Chondrocyte (in vitro differentiated cells): ENCODE measurements around the gene WDR11. TPM values are rescaled to one million over a fixed set of nuclear protein-coding genes. Genes with fewer than 3 reads are reported as not detected.

Experiments
- DNase-seq: peaks from one replicate; pipeline ENCODE4 v3.0.0; 2021; ENCODE audit warnings: mixed read lengths, low spot score
- H3K27ac Mint-ChIP-seq: one replicate; pipeline ENCODE4 v1.8.0; 2021; ENCODE audit warnings: mild to moderate bottlenecking, moderate library complexity, mixed read lengths; ENCODE audit not compliant: unreplicated experiment
- H3K27me3 Mint-ChIP-seq: 2 replicates; pipeline ENCODE4 v1.8.0; 2021; ENCODE audit warnings: low read depth, mixed read lengths
- H3K36me3 Mint-ChIP-seq: 2 replicates; pipeline ENCODE4 v1.8.0; 2021; ENCODE audit warnings: low read depth, mixed read lengths
- H3K4me1 Mint-ChIP-seq: 2 replicates; pipeline ENCODE4 v1.8.0; 2021; ENCODE audit warnings: low read depth, mild to moderate bottlenecking, mixed read lengths
- H3K4me3 Mint-ChIP-seq: one replicate; pipeline ENCODE4 v1.8.0; 2021; ENCODE audit warnings: mild to moderate bottlenecking, moderate library complexity, mixed read lengths; ENCODE audit not compliant: unreplicated experiment
- H3K9me3 Mint-ChIP-seq: 2 replicates; pipeline ENCODE4 v1.8.0; 2021; ENCODE audit warnings: low read depth, mixed read lengths
- total RNA-seq: library from RNA; stranded (reverse); gene quantifications from 3 replicates; pipeline ENCODE4 v1.2.1, GENCODE V29; 2021
- TF ChIP-seq, protein P1 (sequence below): fragments of 200-600 bp; sonication (generic); IDR thresholded peaks from 2 replicates; pipeline ENCODE4 v1.5.0; 2021; ENCODE audit warnings: antibody characterized with exemption, mild to moderate bottlenecking, moderate library complexity

Gene WDR11
- total RNA-seq, 1 donor from 2014 or later, result 54.6 TPM

DNA sequence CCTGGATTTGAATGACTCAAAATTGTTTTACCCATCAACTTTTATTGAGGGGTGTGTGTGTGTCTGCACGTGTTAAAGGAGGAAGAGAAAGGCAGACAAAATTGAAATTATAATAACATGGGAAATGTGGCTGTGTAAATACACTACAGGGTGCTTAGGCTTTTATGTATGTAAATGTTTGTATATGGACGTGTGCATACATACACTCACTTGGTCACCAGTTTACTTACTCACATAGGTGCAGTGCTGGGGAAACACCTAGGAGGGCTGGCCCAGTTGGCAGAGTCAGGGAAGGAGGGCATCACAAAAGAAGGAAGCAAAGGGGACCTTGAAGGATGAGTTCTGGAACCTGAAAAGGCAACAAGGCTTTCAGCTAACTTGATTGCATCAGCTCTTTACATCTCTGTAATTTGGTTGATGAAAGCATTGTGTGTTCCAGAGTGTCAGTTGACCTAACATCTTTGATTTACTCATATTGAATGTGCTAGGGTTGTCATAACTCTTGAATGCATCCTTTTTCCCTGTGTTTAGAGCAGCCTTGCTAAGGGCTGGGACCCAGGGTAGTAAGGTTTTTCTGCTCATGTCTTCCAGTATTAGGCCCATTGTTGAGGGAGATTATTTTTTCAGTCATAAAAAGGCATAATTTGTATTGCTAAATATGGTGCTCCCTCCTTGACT lies 10.2 kb downstream of the WDR11 start:
- H3K9me3 Mint-ChIP-seq, result no peaks in the 10 kb centered on the region
- no peaks in the 10 kb centered on the region for H3K27me3 Mint-ChIP-seq
- H3K27ac Mint-ChIP-seq, result no peak overlapping the region

DNA sequence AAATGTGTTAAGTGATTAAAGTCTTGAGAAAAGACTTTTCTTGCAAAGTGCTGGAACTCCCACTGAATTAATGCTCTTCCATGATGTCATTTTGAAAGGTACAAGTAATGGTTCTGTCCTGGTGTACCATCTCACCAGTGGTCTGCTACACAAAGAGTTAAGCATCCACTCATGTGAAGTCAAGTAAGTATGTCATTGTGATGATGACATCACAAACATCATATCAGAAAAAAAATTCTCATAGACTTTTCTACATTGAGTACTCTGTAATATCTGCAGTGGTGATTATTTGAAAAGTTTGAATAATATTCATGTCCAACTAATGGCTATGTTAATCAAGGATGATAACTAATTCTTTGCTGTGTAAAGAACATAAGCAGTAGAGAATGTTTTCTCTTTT lies 22.6 kb downstream of the WDR11 start:
- H3K4me1 Mint-ChIP-seq, result no peaks in the 10 kb centered on the region
- H3K36me3 Mint-ChIP-seq, result peaks cover 25% of the 10 kb centered on the region

More for the DNA sequence above, 10.2 kb downstream of the WDR11 start:
- DNase-seq, result no peak
- H3K4me1 Mint-ChIP-seq, result peaks cover 16% of the 10 kb centered on the region
- TF ChIP-seq, protein P1, sequence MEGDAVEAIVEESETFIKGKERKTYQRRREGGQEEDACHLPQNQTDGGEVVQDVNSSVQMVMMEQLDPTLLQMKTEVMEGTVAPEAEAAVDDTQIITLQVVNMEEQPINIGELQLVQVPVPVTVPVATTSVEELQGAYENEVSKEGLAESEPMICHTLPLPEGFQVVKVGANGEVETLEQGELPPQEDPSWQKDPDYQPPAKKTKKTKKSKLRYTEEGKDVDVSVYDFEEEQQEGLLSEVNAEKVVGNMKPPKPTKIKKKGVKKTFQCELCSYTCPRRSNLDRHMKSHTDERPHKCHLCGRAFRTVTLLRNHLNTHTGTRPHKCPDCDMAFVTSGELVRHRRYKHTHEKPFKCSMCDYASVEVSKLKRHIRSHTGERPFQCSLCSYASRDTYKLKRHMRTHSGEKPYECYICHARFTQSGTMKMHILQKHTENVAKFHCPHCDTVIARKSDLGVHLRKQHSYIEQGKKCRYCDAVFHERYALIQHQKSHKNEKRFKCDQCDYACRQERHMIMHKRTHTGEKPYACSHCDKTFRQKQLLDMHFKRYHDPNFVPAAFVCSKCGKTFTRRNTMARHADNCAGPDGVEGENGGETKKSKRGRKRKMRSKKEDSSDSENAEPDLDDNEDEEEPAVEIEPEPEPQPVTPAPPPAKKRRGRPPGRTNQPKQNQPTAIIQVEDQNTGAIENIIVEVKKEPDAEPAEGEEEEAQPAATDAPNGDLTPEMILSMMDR, result no peak
- H3K36me3 Mint-ChIP-seq, result peaks cover 15% of the 10 kb centered on the region
- H3K4me3 Mint-ChIP-seq, result no peak overlapping the region

DNA sequence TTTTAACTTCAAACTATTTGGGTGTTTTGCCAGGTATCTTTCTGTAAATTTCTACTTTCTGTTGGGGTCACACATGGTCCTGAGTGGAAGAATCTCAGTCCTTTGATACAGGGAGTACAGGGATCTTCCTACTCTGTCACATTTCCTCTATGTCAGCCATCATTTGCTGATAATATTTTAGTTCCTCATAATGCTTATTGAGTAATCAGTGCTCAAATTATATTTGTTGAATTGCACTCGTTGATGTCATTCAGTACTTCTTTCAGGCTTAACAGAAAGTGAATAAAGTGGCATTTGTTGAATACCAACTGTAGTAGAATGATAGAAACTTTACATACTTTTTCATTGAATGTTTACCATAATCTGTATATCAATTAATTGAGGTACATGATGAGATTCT lies 31.9 kb downstream of the WDR11 start:
- H3K4me3 Mint-ChIP-seq, result no peak overlapping the region
- peaks cover 24% of the 10 kb centered on the region for H3K36me3 Mint-ChIP-seq
- no peaks in the 10 kb centered on the region for H3K9me3 Mint-ChIP-seq
- TF ChIP-seq, protein P1, result no peak
- DNase-seq, result no peak
- no peaks in the 10 kb centered on the region for H3K27me3 Mint-ChIP-seq
- no peak overlapping the region for H3K27ac Mint-ChIP-seq
- H3K4me1 Mint-ChIP-seq, result peaks cover under 1% of the 10 kb centered on the region

More for the DNA sequence above, 22.6 kb downstream of the WDR11 start:
- H3K27me3 Mint-ChIP-seq, result no peaks in the 10 kb centered on the region
- TF ChIP-seq, protein P1, result no peak
- H3K4me3 Mint-ChIP-seq, result no peak overlapping the region
- DNase-seq, result no peak
- no peaks in the 10 kb centered on the region for H3K9me3 Mint-ChIP-seq
- H3K27ac Mint-ChIP-seq, result no peak overlapping the region

DNA sequence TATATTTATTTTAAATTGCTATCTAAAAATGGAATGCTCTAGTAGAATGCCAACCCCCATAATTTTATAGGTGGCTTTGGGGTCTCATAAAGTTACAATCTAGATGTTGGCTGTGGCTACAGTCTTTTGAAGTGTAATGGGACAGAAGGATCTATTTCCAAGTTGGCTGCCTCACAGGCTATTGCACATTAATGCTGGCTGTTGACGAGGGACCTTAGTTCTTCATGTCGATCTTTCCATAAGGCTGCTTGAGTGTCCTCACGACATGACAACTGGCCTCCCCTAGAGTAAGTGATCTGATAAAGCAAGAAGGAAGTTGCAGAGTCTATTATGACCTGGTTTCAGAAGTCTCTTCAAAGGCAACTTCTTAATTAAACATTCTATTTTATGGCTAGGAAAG lies 36.3 kb downstream of the WDR11 start:
- Mint-ChIP-seq H3K27ac (no peak overlapping the region), H3K36me3 (peaks cover 22% of the 10 kb centered on the region), H3K27me3 (no peaks in the 10 kb centered on the region), H3K4me1 (peaks cover 24% of the 10 kb centered on the region), H3K9me3 (no peaks in the 10 kb centered on the region), H3K4me3 (no peak overlapping the region)
- TF ChIP-seq, protein P1, result no peak
- no peak for DNase-seq

DNA sequence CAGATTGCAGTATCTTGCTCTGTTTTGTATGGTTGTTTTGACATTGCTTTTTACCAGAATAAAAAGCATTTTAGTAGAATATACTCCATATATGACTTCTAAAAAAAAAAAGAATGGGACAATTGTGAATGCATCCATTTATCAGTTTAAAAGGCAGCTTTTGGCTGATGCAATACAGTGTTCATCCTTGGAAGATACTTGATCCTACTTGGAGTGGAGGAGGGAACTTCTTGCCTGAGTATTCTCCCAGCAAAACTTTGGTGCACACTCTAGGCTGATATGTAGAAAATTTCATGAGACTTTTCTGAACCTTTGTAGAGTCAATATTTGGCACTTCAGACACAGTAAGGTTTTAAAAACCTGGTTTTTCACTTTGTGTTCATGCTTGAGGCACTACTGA lies 40.2 kb downstream of the WDR11 start:
- no peak for DNase-seq
- no peak overlapping the region for H3K4me3 Mint-ChIP-seq
- peaks cover 23% of the 10 kb centered on the region for H3K36me3 Mint-ChIP-seq
- H3K9me3 Mint-ChIP-seq, result no peaks in the 10 kb centered on the region
- H3K27me3 Mint-ChIP-seq, result no peaks in the 10 kb centered on the region
- peak overlapping the region; percentile 89 for H3K27ac Mint-ChIP-seq
- TF ChIP-seq, protein P1, result no peak
- peaks cover 25% of the 10 kb centered on the region for H3K4me1 Mint-ChIP-seq
